ENCODE results near the gene FBXO31. TPM values are rescaled to one million over a fixed set of nuclear protein-coding genes. Genes with fewer than 3 reads are reported as not detected.
"Not testable (repeated sequence)": the region's sequence is repeated elsewhere in the genome, so short reads cannot be mapped to it uniquely, and the experiment has no call there.

The FBXO31 gene
- total RNA-seq, 4 donors from 2014 or later = 156 to 264 (median 201) TPM

DNA sequence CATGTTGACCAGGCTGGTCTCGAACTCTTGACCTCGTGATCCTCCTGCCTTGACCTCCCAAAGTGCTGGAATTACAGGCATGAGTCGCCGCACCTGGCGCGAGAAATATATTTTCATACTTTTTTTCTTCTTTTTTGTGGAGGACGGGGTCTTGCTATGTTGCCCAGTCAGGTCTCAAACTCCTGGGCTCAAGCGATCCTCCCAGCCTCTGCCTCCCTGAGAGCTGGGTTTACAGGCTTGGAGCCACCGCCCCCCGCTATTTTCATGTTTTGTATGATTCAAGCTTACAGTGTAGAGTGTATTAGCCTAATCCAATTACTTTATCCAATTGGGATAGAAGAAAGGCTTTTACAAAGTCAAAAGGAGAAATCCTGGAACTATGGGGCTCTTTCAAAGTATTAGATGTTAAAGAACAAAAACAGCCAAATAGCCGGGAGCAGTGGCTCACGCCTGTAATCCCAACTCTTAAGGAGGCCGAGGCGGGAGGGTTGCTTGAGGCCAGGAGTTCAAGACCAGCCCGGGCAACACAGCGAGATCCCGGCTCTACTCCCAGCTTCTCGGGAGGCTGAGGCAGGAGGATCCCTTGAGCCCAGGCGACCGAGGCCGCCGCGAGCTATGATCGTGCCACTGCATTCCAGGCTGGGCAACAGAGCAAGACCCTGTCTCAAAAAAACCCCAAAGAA, 7.2 kb upstream of the FBXO31 start:
- intact Hi-C loops (cut with DNase I; ENCODE audit: low total_unique reads) = no loop called here
- in situ Hi-C loops (cut with MboI; ENCODE audit: low sequenced_read_pairs in 4 of 4) = loop anchor here (5.0 to 25.0 kb wide), 4 partner anchors 73 to 828 kb away; partner anchors contain the start of genes C16orf95 (in 4 of the 4), FOXC2 (in 1 of the 4), KLHDC4 (in 1 of the 4) and MTHFSD (in 1 of the 4)
- H3K4me1 ChIP-seq = peaks cover 49 to 51% of the 10 kb centered on the region in 2 donors
- H3K36me3 ChIP-seq = no peaks in the 10 kb centered on the region
- DNase-seq (no peak), ATAC-seq (no peak)
- H3K9me3 ChIP-seq = no peaks in the 10 kb centered on the region
- peak overlapping the region; percentile 72 to 79 (median 74) for H3K4me3 ChIP-seq
- H3K27me3 ChIP-seq = no peaks in the 10 kb centered on the region
- peak overlapping the region; percentile 97 to 99 (median 98) for H3K27ac ChIP-seq
- no peak for TF ChIP-seq CTCF (IDR thresholded peaks at IDR 0.05 in 4 of 5, conservative IDR thresholded peaks at IDR 0.05 in 1 of 5)
- no peak for TF ChIP-seq POLR2A (IDR thresholded peaks at IDR 0.05)

DNA sequence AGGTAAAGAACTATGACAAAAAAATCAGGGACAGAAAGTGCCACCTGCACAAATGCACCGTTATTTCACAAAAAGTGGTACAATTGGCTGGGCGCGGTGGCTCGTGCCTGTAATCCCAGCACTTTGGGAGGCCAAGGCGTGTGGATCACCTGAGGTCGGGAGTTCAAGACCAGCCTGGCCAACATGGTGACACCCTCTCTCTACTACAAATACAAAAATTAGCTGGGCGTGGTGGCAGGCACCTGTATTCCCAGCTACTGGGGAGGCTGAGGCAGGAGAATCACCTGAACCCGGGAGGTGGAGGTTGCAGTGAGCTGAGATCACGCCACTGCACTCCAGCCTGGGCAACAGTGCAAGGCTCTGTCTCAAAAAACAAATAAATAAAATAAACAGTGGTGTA, 6.3 kb upstream of the FBXO31 start:
- not testable (repeated sequence) for H3K4me3 ChIP-seq, H3K36me3 ChIP-seq, H3K9me3 ChIP-seq, H3K27me3 ChIP-seq, ATAC-seq
- in situ Hi-C loops (cut with MboI; ENCODE audit: low sequenced_read_pairs in 4 of 4) (loop anchor here (5.0 to 25.0 kb wide), 4 partner anchors 73 to 828 kb away; partner anchors contain the start of genes C16orf95 (in 4 of the 4), FOXC2 (in 1 of the 4), KLHDC4 (in 1 of the 4) and MTHFSD (in 1 of the 4)), intact Hi-C loops (cut with DNase I; ENCODE audit: low total_unique reads) (loop anchor here (10.0 kb wide), 1 partner anchor 725 kb away; no protein-coding TSS in a partner anchor)
- DNase-seq = peak in 1 of 2 donors; percentile 8
- Histone ChIP-seq H3K27ac (peak overlapping the region; percentile 97 to 99 (median 98)), H3K4me1 (peaks cover 43 to 45% of the 10 kb centered on the region in 2 donors)

DNA sequence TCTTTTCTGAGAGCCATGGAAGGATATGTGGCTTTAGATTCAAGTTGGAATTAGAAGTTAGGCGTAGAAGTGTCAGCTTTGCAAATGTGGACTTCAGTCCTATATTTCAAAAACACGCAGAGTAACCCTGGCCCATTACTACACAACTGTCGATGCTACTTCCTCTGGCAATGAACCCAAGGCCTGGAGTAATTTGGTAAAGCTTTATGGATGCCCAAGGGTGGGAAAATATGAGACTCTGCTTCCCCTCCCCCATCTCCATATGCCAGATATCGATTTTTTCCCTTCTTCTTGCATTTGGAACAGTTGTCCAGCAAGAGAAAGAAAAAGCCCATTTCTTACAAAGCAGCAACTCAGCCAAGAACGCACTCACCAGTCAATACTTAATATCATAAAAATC, 5.7 kb upstream of the FBXO31 start:
- ATAC-seq (no peak), DNase-seq (no peak)
- in situ Hi-C loops (cut with MboI; ENCODE audit: low sequenced_read_pairs in 4 of 4) = loop anchor here in 2 of 4 donors (25.0 kb wide), 2 partner anchors 373 to 827 kb away; partner anchors contain the start of genes FOXC2 (in 1 of the 2), KLHDC4 (in 1 of the 2) and MTHFSD (in 1 of the 2)
- H3K9me3 ChIP-seq = no peaks in the 10 kb centered on the region
- intact Hi-C loops (cut with DNase I; ENCODE audit: low total_unique reads) = loop anchor here (10.0 kb wide), 1 partner anchor 724 kb away; no protein-coding TSS in a partner anchor
- peaks cover 37 to 39% of the 10 kb centered on the region in 2 donors for H3K4me1 ChIP-seq
- TF ChIP-seq CTCF (IDR thresholded peaks at IDR 0.05 in 4 of 5, conservative IDR thresholded peaks at IDR 0.05 in 1 of 5) (no peak), POLR2A (IDR thresholded peaks at IDR 0.05) (no peak)
- no peaks in the 10 kb centered on the region for H3K36me3 ChIP-seq
- H3K4me3 ChIP-seq = no peak overlapping the region
- no peaks in the 10 kb centered on the region for H3K27me3 ChIP-seq
- H3K27ac ChIP-seq = peak overlapping the region; percentile 93 to 99 (median 98)

GRCh38 chr16:87388818-87389134, 5.2 kb upstream of the FBXO31 start:
- H3K9me3 ChIP-seq = no peaks in the 10 kb centered on the region
- no peak for ATAC-seq

More at GRCh38 chr16:87388818-87389134, 5.2 kb upstream of the FBXO31 start:
- no peaks in the 10 kb centered on the region for H3K27me3 ChIP-seq
- peaks cover 32 to 34% of the 10 kb centered on the region in 2 donors for H3K4me1 ChIP-seq
- H3K27ac ChIP-seq = peak overlapping the region; percentile 93 to 99 (median 98)
- intact Hi-C loops (cut with DNase I; ENCODE audit: low total_unique reads) = loop anchor here (10.0 kb wide), 1 partner anchor 724 kb away; no protein-coding TSS in a partner anchor
- no peak for DNase-seq
- H3K36me3 ChIP-seq = no peaks in the 10 kb centered on the region
- in situ Hi-C loops (cut with MboI; ENCODE audit: low sequenced_read_pairs in 4 of 4) = loop anchor here in 2 of 4 donors (25.0 kb wide), 2 partner anchors 374 to 826 kb away; partner anchors contain the start of genes FOXC2 (in 1 of the 2), KLHDC4 (in 1 of the 2) and MTHFSD (in 1 of the 2)
- peak overlapping the region in 1 of 4 donors; percentile 32 for H3K4me3 ChIP-seq
- no peak for TF ChIP-seq CTCF (IDR thresholded peaks at IDR 0.05 in 4 of 5, conservative IDR thresholded peaks at IDR 0.05 in 1 of 5)

All from gastrocnemius medialis (tissue), 4 donors.